B cell (primary cell): Measurements from ENCODE around the gene BCAR3. TPM values are rescaled to one million over a fixed set of nuclear protein-coding genes. Genes with fewer than 3 reads are reported as not detected.

Experiments
- ATAC-seq: fragments of 200-7000 bp; cut with Tn5 transposase; one replicate; pipeline ENCODE4 v1.10.0; 2021; ENCODE audit warnings: low read depth, mild to moderate bottlenecking, moderate number of reproducible peaks, moderate library complexity
- CTCF ChIA-PET: fragments of 350-600 bp; sonication (Branson Sonifier 250); formaldehyde crosslinking; loops from one replicate; lab custom pipeline; 2021; ENCODE audit warnings: antibody characterized with exemption, inconsistent platforms; lab: Charles Lee
- POLR2A ChIA-PET: fragments of 350-600 bp; sonication (Branson Sonifier 250); formaldehyde crosslinking; loops from one replicate; lab custom pipeline; 2021; ENCODE audit warnings: antibody characterized with exemption; lab: Charles Lee
- DNase-seq: peaks from one replicate; pipeline ENCODE4 v3.0.0; 2013
- H2AFZ ChIP-seq: 2 replicates; pipeline ENCODE4 v1.6.1; 2012; ENCODE audit warnings: mild to moderate bottlenecking, low read depth, low read length; ENCODE audit not compliant: insufficient read depth, poor library complexity, severe bottlenecking
- H3K27ac ChIP-seq, 2 donors: 1 replicate in 1 of 2; 2 replicates in 1 of 2; pipeline ENCODE4 v1.5.1; 2012 to 2013; ENCODE audit warnings: low read length in 2 of 2, mild to moderate bottlenecking in 2 of 2, moderate library complexity in 1 of 2
- H3K27me3 ChIP-seq, 4 experiments: fragments of 200-600 bp in 1 of 4; sonication (generic) in 1 of 4; replicated peaks in 1 of 4; 1 replicate in 2 of 4; 2 replicates in 2 of 4; pipeline versions ENCODE4 v1.6.1 to v1.7.0; 2013 to 2016; ENCODE audit warnings: low read length in 3 of 4, mild to moderate bottlenecking in 2 of 4, mixed read lengths in 1 of 4, moderate library complexity in 1 of 4; ENCODE audit not compliant: insufficient read depth in 4 of 4, control insufficient read depth in 3 of 4; ENCODE audit errors: control extremely low read depth in 1 of 4
- H3K36me3 ChIP-seq, 2 experiments: replicated peaks in 1 of 2; 1 replicate in 1 of 2; 2 replicates in 1 of 2; pipeline versions ENCODE4 v1.6.1 to v1.7.1; 2013; ENCODE audit warnings: low read length in 1 of 2; ENCODE audit not compliant: insufficient read depth in 2 of 2, control insufficient read depth in 1 of 2; ENCODE audit errors: control extremely low read depth in 1 of 2, extremely low read depth in 1 of 2
- H3K4me1 ChIP-seq, 2 donors: fragments of 200-600 bp in 1 of 2; sonication (generic) in 1 of 2; 1 replicate in 1 of 2; 2 replicates in 1 of 2; pipeline versions ENCODE4 v1.5.1 to v1.6.1; 2013 to 2017; ENCODE audit warnings: low read length in 2 of 2; ENCODE audit not compliant: control insufficient read depth in 2 of 2, insufficient read depth in 2 of 2
- H3K4me2 ChIP-seq: replicated peaks from 2 replicates; pipeline ENCODE3; 2012; ENCODE audit warnings: mild to moderate bottlenecking, low read depth, low read length; ENCODE audit not compliant: poor library complexity, severe bottlenecking
- H3K4me3 ChIP-seq, 5 experiments: fragments of 200-600 bp in 1 of 5; sonication (generic) in 1 of 5; 1 replicate in 3 of 5; 2 replicates in 2 of 5; pipeline versions ENCODE4 v1.5.1 to v1.7.0; 2011 to 2016; ENCODE audit warnings: low read length in 4 of 5, mild to moderate bottlenecking in 4 of 5, low read depth in 2 of 5, control low read depth in 1 of 5, moderate library complexity in 1 of 5; ENCODE audit not compliant: insufficient read depth in 1 of 5; ENCODE audit errors: control extremely low read depth in 1 of 5, extremely low read depth in 1 of 5
- H3K79me2 ChIP-seq: fragments of 200-600 bp; sonication (generic); one replicate; pipeline ENCODE4 v1.6.0; 2016; ENCODE audit warnings: low read length; ENCODE audit not compliant: control insufficient read depth, insufficient read depth
- H3K9ac ChIP-seq: fragments of 200-600 bp; sonication (generic); 2 replicates; pipeline ENCODE4 v1.6.1; 2017; ENCODE audit warnings: mild to moderate bottlenecking, low read length, moderate library complexity
- H3K9me3 ChIP-seq, 3 donors: one replicate each; pipeline versions ENCODE4 v1.6.1 to v1.7.1; 2013; ENCODE audit warnings: low read length in 2 of 3; ENCODE audit not compliant: control insufficient read depth in 2 of 3, insufficient read depth in 1 of 3; ENCODE audit errors: control extremely low read depth in 1 of 3
- H4K20me1 ChIP-seq: 2 replicates; pipeline ENCODE4 v1.6.0; 2012; ENCODE audit warnings: mild to moderate bottlenecking, low read length; ENCODE audit not compliant: insufficient read depth, control insufficient read depth, poor library complexity, severe bottlenecking
- H3K27ac Mint-ChIP-seq: one replicate; pipeline ENCODE4 v1.8.0; 2021; ENCODE audit warnings: mixed read lengths
- H3K27me3 Mint-ChIP-seq: one replicate; pipeline ENCODE4 v1.8.0; 2021; ENCODE audit warnings: mixed read lengths
- H3K4me1 Mint-ChIP-seq: one replicate; pipeline ENCODE4 v1.8.0; 2021; ENCODE audit warnings: mixed read lengths
- H3K4me3 Mint-ChIP-seq: one replicate; pipeline ENCODE4 v1.8.0; 2021; ENCODE audit warnings: mixed read lengths
- H3K9me3 Mint-ChIP-seq: one replicate; pipeline ENCODE4 v1.8.0; 2022; ENCODE audit warnings: mixed read lengths; ENCODE audit not compliant: insufficient read depth
- CTCF ChIP-seq: fragments of 200-600 bp; IDR thresholded peaks from one replicate; pipeline ENCODE4 v1.8.0; 2022; ENCODE audit warnings: antibody characterized with exemption, mild to moderate bottlenecking
- EZH2 ChIP-seq: IDR thresholded peaks from 2 replicates; pipeline ENCODE4 v1.6.1; 2012; ENCODE audit warnings: borderline replicate concordance, low read depth, mild to moderate bottlenecking, moderate library complexity, low read length; ENCODE audit not compliant: insufficient read depth, poor library complexity, severe bottlenecking
- WGBS: methylation state at CpG from one replicate; pipeline ENCODE4 v1.1.5; 2013; ENCODE audit warnings: missing lambda C conversion rate; ENCODE audit not compliant: insufficient coverage; 5-methylcytosine and 5-hydroxymethylcytosine counted together
- intact Hi-C: fragments of 100-400 bp; cut with micrococcal nuclease; formaldehyde crosslinking; loops from one replicate; pipeline ENCODE4 v1.10.0; 2022
- polyA plus RNA-seq: library from polyadenylated mRNA; depleted of rRNA; stranded (reverse); fragments of >200 nt; gene quantifications from 2 replicates; pipeline ENCODE4 v1.2.3, GENCODE V29; 2012
- total RNA-seq, 2 donors: library from RNA; stranded (reverse); fragments of 120-200 nt in 1 of 2; gene quantifications; 1 replicate in 1 of 2; 2 replicates in 1 of 2; pipeline versions ENCODE4 v1.2.3 to v1.2.4, GENCODE V29; 2013 to 2022

The BCAR3 gene
- total and polyA plus RNA-seq, 2 donors (not counting 1 experiment from before 2014, with no cell fraction given): 6.7 to 13.0 TPM

- Mint-ChIP-seq H3K4me1 (peaks cover 19% of the 10 kb centered on the region), H3K4me3 (no peak overlapping the region), H3K27ac (no peak overlapping the region), H3K27me3 (no peaks in the 10 kb centered on the region), H3K9me3 (no peaks in the 10 kb centered on the region)
- H3K4me3 ChIP-seq: no peak overlapping the region
- ATAC-seq (no peak), DNase-seq (no peak)
- H3K9me3 ChIP-seq: no peaks in the 10 kb centered on the region
- H3K27me3 ChIP-seq: no peaks in the 10 kb centered on the region
- H3K79me2 ChIP-seq: peaks cover 7% of the 10 kb centered on the region
- no peaks in the 10 kb centered on the region for H3K36me3 ChIP-seq
- intact Hi-C loops: no loop called here
- WGBS: 100% methylated on average over 6 of the region's 8 CpGs
- POLR2A ChIA-PET: no interaction called here
- H3K4me1 ChIP-seq: peaks cover 0 to 11% of the 10 kb centered on the region in 2 donors
- H3K4me2 ChIP-seq: no peak overlapping the region
- no peak overlapping the region for H2AFZ ChIP-seq
- CTCF ChIA-PET: interaction anchor here (1.2 to 24.9 kb wide), 4 partner anchors 9 to 174 kb away, joined by 3 to 858 read pairs (median 16); no protein-coding TSS in a partner anchor
- no peak for TF ChIP-seq CTCF
- TF ChIP-seq EZH2: no peak
- no peak overlapping the region for H3K27ac ChIP-seq
- H4K20me1 ChIP-seq: no peaks in the 10 kb centered on the region
- no peak overlapping the region for H3K9ac ChIP-seq
Observed at GRCh38 chr1:93638981-93639380, 42.7 kb downstream of the BCAR3 start.

GRCh38 chr1:93638307-93638847, 43.3 kb downstream of the BCAR3 start:
- no peak overlapping the region for H3K4me2 ChIP-seq
- POLR2A ChIA-PET: no interaction called here

More at GRCh38 chr1:93638307-93638847, 43.3 kb downstream of the BCAR3 start:
- WGBS: no CpG with 5 or more reads among the region's 5 CpGs
- Mint-ChIP-seq H3K4me1 (peaks cover 14% of the 10 kb centered on the region), H3K9me3 (no peaks in the 10 kb centered on the region), H3K27me3 (no peaks in the 10 kb centered on the region), H3K27ac (no peak overlapping the region), H3K4me3 (no peak overlapping the region)
- Histone ChIP-seq H3K4me1 (peaks cover 0 to 11% of the 10 kb centered on the region in 2 donors), H3K4me3 (no peak overlapping the region), H3K9me3 (no peaks in the 10 kb centered on the region), H3K9ac (no peak overlapping the region), H3K36me3 (no peaks in the 10 kb centered on the region), H3K79me2 (peaks cover 7% of the 10 kb centered on the region), H3K27me3 (no peaks in the 10 kb centered on the region), H3K27ac (no peak overlapping the region), H2AFZ (no peak overlapping the region), H4K20me1 (no peaks in the 10 kb centered on the region)
- intact Hi-C loops: no loop called here
- ATAC-seq (no peak), DNase-seq (no peak)
- CTCF ChIA-PET: interaction anchor here (1.2 to 24.9 kb wide), 4 partner anchors 8 to 175 kb away, joined by 3 to 858 read pairs (median 16); no protein-coding TSS in a partner anchor
- TF ChIP-seq EZH2 (no peak), CTCF (no peak)
